NCI-H82 (cell line): ENCODE results near the gene VAMP5.
A peak's percentile ranks its signal among the peaks of the same experiment; 100 is the strongest.
"Not testable (repeated sequence)": the region's sequence is repeated elsewhere in the genome, so short reads cannot be mapped to it uniquely, and the experiment has no call there.

Experiments
- DNase-seq: peaks from one replicate; lab custom pipeline; 2025; lab: John Stamatoyannopoulos, UW

The VAMP5 gene

GRCh38 chr2:85584857-85585780 is 888 bp downstream of the VAMP5 start:
- DNase-seq, result peak; percentile 27

GRCh38 chr2:85585781-85586105 is 1.5 kb downstream of the VAMP5 start:
- no peak for DNase-seq

GRCh38 chr2:85588236-85588635 is 4.0 kb downstream of the VAMP5 start:
- DNase-seq, result no peak

- no peak for DNase-seq
These were observed 4.4 kb downstream of the VAMP5 start for GRCh38 chr2:85588645-85589044.

- DNase-seq, result no peak
These were observed 5.0 kb downstream of the VAMP5 start for GRCh38 chr2:85589181-85589580.

- DNase-seq, result no peak
These were observed 6.0 kb downstream of the VAMP5 start for GRCh38 chr2:85589982-85590791.

GRCh38 chr2:85590950-85591349 is 6.7 kb downstream of the VAMP5 start:
- no peak for DNase-seq

GRCh38 chr2:85591563-85591962 is 7.3 kb downstream of the VAMP5 start:
- DNase-seq, result no peak

- DNase-seq, result not testable (repeated sequence)
These were observed 8.1 kb downstream of the VAMP5 start for GRCh38 chr2:85592299-85592698.

GRCh38 chr2:85593023-85593422 is 8.8 kb downstream of the VAMP5 start:
- no peak for DNase-seq

- DNase-seq, result no peak
These were observed 10.6 kb downstream of the VAMP5 start for GRCh38 chr2:85594715-85595300.

- peak; percentile 99 for DNase-seq
These were observed 11.2 kb downstream of the VAMP5 start, which contains the start of gene RNF181 for GRCh38 chr2:85595301-85596025. Gene RNF181 (plus strand): TSS chr2:85595745. CDS start chr2:85595764, 19 bp downstream.

GRCh38 chr2:85596026-85596333 is 11.7 kb downstream of the VAMP5 start:
- DNase-seq, result peak; percentile 52

- DNase-seq, result no peak
These were observed 12.4 kb downstream of the VAMP5 start for GRCh38 chr2:85596486-85597143.

GRCh38 chr2:85597241-85597640 is 13.0 kb downstream of the VAMP5 start:
- DNase-seq, result no peak

GRCh38 chr2:85598594-85599340 is 14.5 kb downstream of the VAMP5 start:
- DNase-seq, result no peak

- DNase-seq, result no peak
These were observed 15.4 kb downstream of the VAMP5 start for GRCh38 chr2:85599468-85600234.

- no peak for DNase-seq
These were observed 16.0 kb downstream of the VAMP5 start for GRCh38 chr2:85600235-85600575.

GRCh38 chr2:85600951-85601770 is 16.9 kb downstream of the VAMP5 start:
- DNase-seq, result no peak
